Astrocyte (in vitro differentiated cells and primary cell): Measurements from ENCODE around the gene TLE1.

Experiments
- CTCF ChIP-seq: IDR thresholded peaks from 2 replicates; pipeline ENCODE4 v1.5.1; 2011; ENCODE audit warnings: low read depth, mild to moderate bottlenecking, inconsistent platforms, low read length, moderate library complexity; ENCODE audit not compliant: insufficient read depth
- EZH2 ChIP-seq: IDR thresholded peaks from 2 replicates; pipeline ENCODE4 v1.6.1; 2012; ENCODE audit warnings: mild to moderate bottlenecking, low read length, inconsistent platforms; ENCODE audit not compliant: insufficient read depth

- TF ChIP-seq CTCF = no peak
- TF ChIP-seq EZH2 = no peak
Observed at GRCh38 chr9:81625969-81626368, 63.4 kb downstream of the TLE1 start.
